ENCODE data around the gene ABCB6. TPM values are rescaled to one million over a fixed set of nuclear protein-coding genes. Genes with fewer than 3 reads are reported as not detected.
"Not testable (repeated sequence)": the region's sequence is repeated elsewhere in the genome, so short reads cannot be mapped to it uniquely, and the experiment has no call there.

The ABCB6 gene
- total RNA-seq, 1 experiment from 2014 or later, result 41.6 TPM

- no peak for DNase-seq (ENCODE audit: low read depth)
Observed at GRCh38 chr2:219213486-219214071, 5.2 kb downstream of the ABCB6 start.

- no peak for DNase-seq (ENCODE audit: low read depth)
Observed at GRCh38 chr2:219213026-219213415, 5.7 kb downstream of the ABCB6 start.

GRCh38 chr2:219210886-219211362 is 7.8 kb downstream of the ABCB6 start:
- DNase-seq (ENCODE audit: low read depth), result no peak

GRCh38 chr2:219210196-219210885 is 8.4 kb downstream of the ABCB6 start:
- DNase-seq (ENCODE audit: low read depth), result no peak

- DNase-seq (ENCODE audit: low read depth), result no peak
Observed at GRCh38 chr2:219209236-219210195, 9.2 kb downstream of the ABCB6 start.

- peak; percentile 58 for DNase-seq (ENCODE audit: low read depth)
Observed at GRCh38 chr2:219207884-219208740, 10.6 kb downstream of the ABCB6 start.

- no peak for DNase-seq (ENCODE audit: low read depth)
Observed at GRCh38 chr2:219207134-219207883, 11.4 kb downstream of the ABCB6 start.

GRCh38 chr2:219206328-219207133 is 12.2 kb downstream of the ABCB6 start, which contains the start of gene ZFAND2B:
Gene ZFAND2B, plus strand, starts transcription at chr2:219206782. Its CDS starts 206 bp downstream, at chr2:219206988.
- DNase-seq (ENCODE audit: low read depth), result peak; percentile 93

GRCh38 chr2:219205981-219206327 is 12.8 kb downstream of the ABCB6 start:
- DNase-seq (ENCODE audit: low read depth), result no peak

- no peak for DNase-seq (ENCODE audit: low read depth)
Observed at GRCh38 chr2:219205165-219205538, 13.6 kb downstream of the ABCB6 start.

- DNase-seq (ENCODE audit: low read depth), result no peak
Observed at GRCh38 chr2:219204425-219205164, 14.2 kb downstream of the ABCB6 start.

GRCh38 chr2:219201331-219201730 is 17.4 kb downstream of the ABCB6 start:
- DNase-seq (ENCODE audit: low read depth), result not testable (repeated sequence)

GRCh38 chr2:219200502-219201326 is 18.0 kb downstream of the ABCB6 start:
- peak; percentile 14 for DNase-seq (ENCODE audit: low read depth)

GRCh38 chr2:219199470-219200211 is 19.1 kb downstream of the ABCB6 start:
- no peak for DNase-seq (ENCODE audit: low read depth)

- no peak for DNase-seq (ENCODE audit: low read depth)
Observed at GRCh38 chr2:219198974-219199373, 19.8 kb downstream of the ABCB6 start.

GRCh38 chr2:219197388-219197787 is 21.4 kb downstream of the ABCB6 start:
- no peak for DNase-seq (ENCODE audit: low read depth)

- no peak for DNase-seq (ENCODE audit: low read depth)
Observed at GRCh38 chr2:219186754-219187456, 31.9 kb downstream of the ABCB6 start.

Data from RPMI7951 (cell line).